Panc1 (cell line): ENCODE data around the gene TMEM218.

Experiments used
- POLR2AphosphoS5 ChIP-seq: IDR thresholded peaks from 2 replicates; pipeline ENCODE4 v1.6.1; 2012; ENCODE audit warnings: mild to moderate bottlenecking, low read depth, low read length, moderate library complexity
- TCF7L2 ChIP-seq: IDR thresholded peaks from 2 replicates; pipeline ENCODE4 v1.6.1; 2011; ENCODE audit warnings: mild to moderate bottlenecking, low read depth, low read length, inconsistent platforms
- TF ChIP-seq, protein P1 (sequence below): fragments of 450-650 bp; IDR thresholded peaks from 2 replicates; pipeline ENCODE4 v1.5.1; 2017; ENCODE audit warnings: mild to moderate bottlenecking
- TF ChIP-seq, protein P2 (sequence below), 2 experiments: IDR thresholded peaks; 2 replicates each; pipeline ENCODE4 v1.6.1; 2011 to 2012; ENCODE audit warnings: low read depth in 2 of 2, control low read depth in 1 of 2, low read length in 1 of 2, mild to moderate bottlenecking in 1 of 2, moderate library complexity in 1 of 2; ENCODE audit not compliant: insufficient read depth in 1 of 2

DNA sequence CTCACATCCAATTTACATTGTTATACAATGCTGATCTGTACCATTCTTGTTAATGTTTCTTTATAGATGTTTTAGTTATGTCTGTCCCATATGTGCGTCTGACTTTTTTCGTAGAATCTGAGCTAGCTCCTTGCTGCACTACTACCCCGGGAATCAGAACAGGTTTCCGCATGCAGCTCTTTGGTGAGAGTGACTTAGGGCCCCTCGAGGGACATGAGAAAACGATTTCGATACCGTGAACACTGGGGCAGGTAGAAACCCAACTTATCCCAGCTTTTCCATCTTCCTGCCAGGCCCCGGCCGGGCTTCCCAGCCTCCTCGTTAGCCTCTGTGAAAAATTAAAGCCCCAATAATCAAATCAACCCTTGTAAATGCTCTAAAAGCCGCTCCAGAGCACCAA, 29.8 kb upstream of the TMEM218 start:
- TF ChIP-seq, protein P1, sequence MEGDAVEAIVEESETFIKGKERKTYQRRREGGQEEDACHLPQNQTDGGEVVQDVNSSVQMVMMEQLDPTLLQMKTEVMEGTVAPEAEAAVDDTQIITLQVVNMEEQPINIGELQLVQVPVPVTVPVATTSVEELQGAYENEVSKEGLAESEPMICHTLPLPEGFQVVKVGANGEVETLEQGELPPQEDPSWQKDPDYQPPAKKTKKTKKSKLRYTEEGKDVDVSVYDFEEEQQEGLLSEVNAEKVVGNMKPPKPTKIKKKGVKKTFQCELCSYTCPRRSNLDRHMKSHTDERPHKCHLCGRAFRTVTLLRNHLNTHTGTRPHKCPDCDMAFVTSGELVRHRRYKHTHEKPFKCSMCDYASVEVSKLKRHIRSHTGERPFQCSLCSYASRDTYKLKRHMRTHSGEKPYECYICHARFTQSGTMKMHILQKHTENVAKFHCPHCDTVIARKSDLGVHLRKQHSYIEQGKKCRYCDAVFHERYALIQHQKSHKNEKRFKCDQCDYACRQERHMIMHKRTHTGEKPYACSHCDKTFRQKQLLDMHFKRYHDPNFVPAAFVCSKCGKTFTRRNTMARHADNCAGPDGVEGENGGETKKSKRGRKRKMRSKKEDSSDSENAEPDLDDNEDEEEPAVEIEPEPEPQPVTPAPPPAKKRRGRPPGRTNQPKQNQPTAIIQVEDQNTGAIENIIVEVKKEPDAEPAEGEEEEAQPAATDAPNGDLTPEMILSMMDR, result no peak
- TF ChIP-seq TCF7L2, result no peak
- no peak for TF ChIP-seq POLR2AphosphoS5
- TF ChIP-seq, protein P2, sequence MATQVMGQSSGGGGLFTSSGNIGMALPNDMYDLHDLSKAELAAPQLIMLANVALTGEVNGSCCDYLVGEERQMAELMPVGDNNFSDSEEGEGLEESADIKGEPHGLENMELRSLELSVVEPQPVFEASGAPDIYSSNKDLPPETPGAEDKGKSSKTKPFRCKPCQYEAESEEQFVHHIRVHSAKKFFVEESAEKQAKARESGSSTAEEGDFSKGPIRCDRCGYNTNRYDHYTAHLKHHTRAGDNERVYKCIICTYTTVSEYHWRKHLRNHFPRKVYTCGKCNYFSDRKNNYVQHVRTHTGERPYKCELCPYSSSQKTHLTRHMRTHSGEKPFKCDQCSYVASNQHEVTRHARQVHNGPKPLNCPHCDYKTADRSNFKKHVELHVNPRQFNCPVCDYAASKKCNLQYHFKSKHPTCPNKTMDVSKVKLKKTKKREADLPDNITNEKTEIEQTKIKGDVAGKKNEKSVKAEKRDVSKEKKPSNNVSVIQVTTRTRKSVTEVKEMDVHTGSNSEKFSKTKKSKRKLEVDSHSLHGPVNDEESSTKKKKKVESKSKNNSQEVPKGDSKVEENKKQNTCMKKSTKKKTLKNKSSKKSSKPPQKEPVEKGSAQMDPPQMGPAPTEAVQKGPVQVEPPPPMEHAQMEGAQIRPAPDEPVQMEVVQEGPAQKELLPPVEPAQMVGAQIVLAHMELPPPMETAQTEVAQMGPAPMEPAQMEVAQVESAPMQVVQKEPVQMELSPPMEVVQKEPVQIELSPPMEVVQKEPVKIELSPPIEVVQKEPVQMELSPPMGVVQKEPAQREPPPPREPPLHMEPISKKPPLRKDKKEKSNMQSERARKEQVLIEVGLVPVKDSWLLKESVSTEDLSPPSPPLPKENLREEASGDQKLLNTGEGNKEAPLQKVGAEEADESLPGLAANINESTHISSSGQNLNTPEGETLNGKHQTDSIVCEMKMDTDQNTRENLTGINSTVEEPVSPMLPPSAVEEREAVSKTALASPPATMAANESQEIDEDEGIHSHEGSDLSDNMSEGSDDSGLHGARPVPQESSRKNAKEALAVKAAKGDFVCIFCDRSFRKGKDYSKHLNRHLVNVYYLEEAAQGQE (IDR thresholded peaks at IDR 0.05; ENCODE audit: insufficient read depth in 1 of 2, low read depth in 2 of 2, low read length in 1 of 2), result no peak
